ENCODE results near the gene CABP7. TPM values are rescaled to one million over a fixed set of nuclear protein-coding genes. Genes with fewer than 3 reads are reported as not detected.

The CABP7 gene
- total RNA-seq, 6 donors from 2014 or later, result 0.15 to 0.44 TPM; not detected in 4

GRCh38 chr22:29755889-29756288 lies 36.1 kb downstream of the CABP7 start:
- ATAC-seq (ENCODE audit: low FRiP score in 2 of 2), result no peak
- DNase-seq, result no peak
- 94 to 95% methylated on average over 9 of the region's 9 CpGs for WGBS, 2 donors
- Histone ChIP-seq H3K36me3 (peaks cover 0 to 11% (median 1%) of the 10 kb centered on the region in 4 donors), H3K27ac (no peak overlapping the region), H3K4me1 (peaks cover 0 to 5% (median 0%) of the 10 kb centered on the region in 4 donors), H3K27me3 (no peaks in the 10 kb centered on the region), H3K4me3 (no peak overlapping the region), H3K9me3 (no peaks in the 10 kb centered on the region)
- TF ChIP-seq POLR2A (IDR thresholded peaks at IDR 0.05) (no peak), CTCF (IDR thresholded peaks at IDR 0.05) (no peak), POLR2AphosphoS5 (IDR thresholded peaks at IDR 0.05) (no peak), EP300 (IDR thresholded peaks at IDR 0.05) (no peak)

- no peak for DNase-seq
- Histone ChIP-seq H3K27ac (no peak overlapping the region), H3K27me3 (no peaks in the 10 kb centered on the region), H3K4me1 (peaks cover 0 to 5% (median 0%) of the 10 kb centered on the region in 4 donors), H3K36me3 (peaks cover 0 to 11% (median 1%) of the 10 kb centered on the region in 4 donors), H3K9me3 (no peaks in the 10 kb centered on the region), H3K4me3 (no peak overlapping the region)
- no peak for TF ChIP-seq POLR2A (IDR thresholded peaks at IDR 0.05)
- no peak for TF ChIP-seq POLR2AphosphoS5 (IDR thresholded peaks at IDR 0.05)
- TF ChIP-seq EP300 (IDR thresholded peaks at IDR 0.05), result no peak
- TF ChIP-seq CTCF (IDR thresholded peaks at IDR 0.05), result no peak
- ATAC-seq (ENCODE audit: low FRiP score in 2 of 2), result no peak
- WGBS, 2 donors, result 84 to 97% methylated on average over 5 to 7 of the region's 7 CpGs
Measured at GRCh38 chr22:29756341-29756740, 36.5 kb downstream of the CABP7 start.

- DNase-seq (no peak), ATAC-seq (ENCODE audit: low FRiP score in 2 of 2) (no peak)
- no peak overlapping the region for H3K4me3 ChIP-seq
- no peaks in the 10 kb centered on the region for H3K27me3 ChIP-seq
- no peaks in the 10 kb centered on the region for H3K4me1 ChIP-seq
- TF ChIP-seq POLR2AphosphoS5 (IDR thresholded peaks at IDR 0.05), result no peak
- TF ChIP-seq POLR2A (IDR thresholded peaks at IDR 0.05), result no peak
- TF ChIP-seq CTCF (IDR thresholded peaks at IDR 0.05), result no peak
- no peak for TF ChIP-seq EP300 (IDR thresholded peaks at IDR 0.05)
- no peak overlapping the region for H3K27ac ChIP-seq
- WGBS, 2 donors, result 84 to 95% methylated on average over 3 of the region's 3 CpGs
- H3K36me3 ChIP-seq, result peaks cover 0 to 11% (median 1%) of the 10 kb centered on the region in 4 donors
- H3K9me3 ChIP-seq, result no peaks in the 10 kb centered on the region
Measured at GRCh38 chr22:29757096-29757495, 37.3 kb downstream of the CABP7 start.

GRCh38 chr22:29758068-29758622 lies 38.3 kb downstream of the CABP7 start:
- no peak for TF ChIP-seq POLR2AphosphoS5 (IDR thresholded peaks at IDR 0.05)
- TF ChIP-seq POLR2A (IDR thresholded peaks at IDR 0.05), result no peak
- TF ChIP-seq CTCF (IDR thresholded peaks at IDR 0.05), result no peak
- no peak for TF ChIP-seq EP300 (IDR thresholded peaks at IDR 0.05)
- no peaks in the 10 kb centered on the region for H3K9me3 ChIP-seq

GRCh38 chr22:29758959-29759358 lies 39.2 kb downstream of the CABP7 start:
- TF ChIP-seq EP300 (IDR thresholded peaks at IDR 0.05), result no peak
- Histone ChIP-seq H3K9me3 (no peaks in the 10 kb centered on the region), H3K4me3 (no peak overlapping the region), H3K27ac (no peak overlapping the region), H3K27me3 (no peaks in the 10 kb centered on the region), H3K4me1 (peaks cover 0 to under 1% (median 0%) of the 10 kb centered on the region in 4 donors), H3K36me3 (peaks cover 0 to 6% (median 1%) of the 10 kb centered on the region in 4 donors)
- DNase-seq (no peak), ATAC-seq (ENCODE audit: low FRiP score in 2 of 2) (no peak)
- 85 to 89% methylated on average over 5 of the region's 5 CpGs for WGBS, 2 donors

More at GRCh38 chr22:29758068-29758622, 38.3 kb downstream of the CABP7 start:
- H3K36me3 ChIP-seq, result peaks cover 0 to 8% (median 1%) of the 10 kb centered on the region in 4 donors
- ATAC-seq (ENCODE audit: low FRiP score in 2 of 2) (no peak), DNase-seq (no peak)
- no peak overlapping the region for H3K27ac ChIP-seq
- H3K27me3 ChIP-seq, result no peaks in the 10 kb centered on the region
- no peak overlapping the region for H3K4me3 ChIP-seq
- 79 to 92% methylated on average over 6 to 7 of the region's 7 CpGs for WGBS, 2 donors
- no peaks in the 10 kb centered on the region for H3K4me1 ChIP-seq

All from upper lobe of left lung (tissue), 6 donors.